Kidney (tissue), 14 donors: Measurements from ENCODE around the gene RBMS1. TPM values are rescaled to one million over a fixed set of nuclear protein-coding genes. Genes with fewer than 3 reads are reported as not detected.

Source experiments
- DNase-seq, 5 donors: peaks; one replicate each; pipeline ENCODE4 v3.0.0-alpha.2; 2013 to 2020
- FAIRE-seq: peaks from 2 replicates; lab custom pipeline; 2012; peaks lifted over from hg19 to GRCh38; lab: Jason Lieb, UNC
- H3K27ac ChIP-seq, 2 donors: one replicate each; pipeline ENCODE4 v1.7.0; 2013; ENCODE audit warnings: low read depth in 2 of 2, low read length in 2 of 2, inconsistent platforms in 1 of 2
- H3K27me3 ChIP-seq: one replicate; pipeline ENCODE4 v1.7.1; 2013; ENCODE audit warnings: low read length, inconsistent platforms; ENCODE audit not compliant: control insufficient read depth, insufficient read depth
- H3K36me3 ChIP-seq, 3 donors: one replicate each; pipeline versions ENCODE4 v1.7.0 to v1.7.1; 2013; ENCODE audit warnings: low read length in 3 of 3, control low read depth in 1 of 3, inconsistent platforms in 1 of 3; ENCODE audit not compliant: insufficient read depth in 3 of 3, control insufficient read depth in 2 of 3
- H3K4me1 ChIP-seq, 3 donors: one replicate each; pipeline versions ENCODE4 v1.7.0 to v1.7.1; 2013; ENCODE audit warnings: low read length in 3 of 3, inconsistent platforms in 1 of 3, low read depth in 1 of 3; ENCODE audit not compliant: control insufficient read depth in 2 of 3, insufficient read depth in 2 of 3
- H3K4me3 ChIP-seq, 3 donors: one replicate each; pipeline versions ENCODE4 v1.7.0 to v1.8.1; 2013; ENCODE audit warnings: low read length in 3 of 3, control low read depth in 1 of 3, inconsistent platforms in 1 of 3
- H3K9ac ChIP-seq, 3 donors: one replicate each; pipeline versions ENCODE4 v1.7.0 to v1.7.1; 2013; ENCODE audit warnings: low read length in 3 of 3, control low read depth in 1 of 3, inconsistent platforms in 1 of 3
- H3K9me3 ChIP-seq, 3 donors: one replicate each; pipeline versions ENCODE4 v1.7.0 to v1.7.1; 2013; ENCODE audit warnings: low read length in 3 of 3, control low read depth in 1 of 3, inconsistent platforms in 1 of 3; ENCODE audit not compliant: control insufficient read depth in 2 of 3, insufficient read depth in 1 of 3
- CTCF ChIP-seq: IDR thresholded peaks from 3 replicates; pipeline ENCODE4 v1.5.1; 2012; ENCODE audit warnings: mild to moderate bottlenecking, moderate library complexity, borderline replicate concordance; ENCODE audit not compliant: insufficient read depth; ENCODE audit errors: extremely low read depth
- intact Hi-C: fragments of 100-400 bp; cut with DNase I; formaldehyde crosslinking; loops from one replicate; pipeline ENCODE4 v1.11.1; 2022
- polyA plus RNA-seq: library from polyadenylated mRNA; stranded (reverse); fragments of 350-450 nt; fragmentation: Illumina TruSeq; extraction: RNeasy Lipid Tissue Mini Kit (QIAGEN cat#74804); gene quantifications from one replicate; pipeline ENCODE4 v1.2.3, GENCODE V29; 2014; ENCODE audit warnings: low read depth, low replicate concordance; ENCODE audit not compliant: insufficient read depth
- total RNA-seq: library from RNA; stranded (reverse); fragmentation: NEBNext Ultra II Directional; extraction: Animal tissue kit (Norgen Biotek cat#: 25700); gene quantifications from one replicate; pipeline ENCODE4 v1.2.1, GENCODE V29; 2021
- donor health status: control.
- donor health status: control.
- donor health status: control.
- donor health status: control.
- donor health status: control.
- donor health status: DM: yes; HTN: yes; CAD: no.
- donor health status: Normal renal cell carcinoma (clear cell type).

The RBMS1 gene
- total and polyA plus RNA-seq, 2 donors from 2014 or later = 25.6 to 94.8 TPM

GRCh38 chr2:160317181-160318099, 176.2 kb downstream of the RBMS1 start:
- TF ChIP-seq CTCF = no peak
- intact Hi-C loops = no loop called here
- no peak overlapping the region for H3K27ac ChIP-seq

DNA sequence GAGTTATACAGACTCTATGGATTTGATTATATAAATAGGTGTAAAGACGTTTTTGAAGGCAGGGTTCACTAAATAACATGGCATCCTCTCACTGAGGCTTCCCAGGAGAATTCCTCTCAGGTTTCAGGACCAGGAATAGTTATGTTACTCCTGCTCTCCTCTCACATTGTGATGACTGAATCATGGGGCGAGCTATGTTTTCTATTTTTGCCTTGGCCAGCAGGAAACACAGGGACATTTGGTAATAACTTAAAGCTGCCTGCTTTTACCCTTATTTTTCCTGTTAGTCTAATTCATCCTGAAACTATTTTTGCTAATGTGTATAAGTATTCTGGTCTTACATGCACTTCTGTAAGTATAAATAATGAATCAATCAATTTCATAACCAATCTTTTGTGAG, 178.3 kb downstream of the RBMS1 start:
- Histone ChIP-seq H3K27me3 (no peaks in the 10 kb centered on the region), H3K36me3 (peaks cover 0 to 4% (median 0%) of the 10 kb centered on the region in 3 donors), H3K4me3 (no peak overlapping the region), H3K9ac (no peak overlapping the region), H3K27ac (no peak overlapping the region), H3K4me1 (peaks cover 0 to 6% (median 0%) of the 10 kb centered on the region in 3 donors), H3K9me3 (no peaks in the 10 kb centered on the region)
- TF ChIP-seq CTCF = no peak
- DNase-seq = no peak
- intact Hi-C loops = no loop called here
- no peak for FAIRE-seq

More at GRCh38 chr2:160317181-160318099, 176.2 kb downstream of the RBMS1 start:
- H3K36me3 ChIP-seq = no peaks in the 10 kb centered on the region
- no peak overlapping the region for H3K4me3 ChIP-seq
- FAIRE-seq (no peak), DNase-seq (no peak)
- no peaks in the 10 kb centered on the region for H3K27me3 ChIP-seq
- H3K9me3 ChIP-seq = no peaks in the 10 kb centered on the region
- H3K9ac ChIP-seq = no peak overlapping the region
- H3K4me1 ChIP-seq = peaks cover 0 to 6% (median 2%) of the 10 kb centered on the region in 3 donors

DNA sequence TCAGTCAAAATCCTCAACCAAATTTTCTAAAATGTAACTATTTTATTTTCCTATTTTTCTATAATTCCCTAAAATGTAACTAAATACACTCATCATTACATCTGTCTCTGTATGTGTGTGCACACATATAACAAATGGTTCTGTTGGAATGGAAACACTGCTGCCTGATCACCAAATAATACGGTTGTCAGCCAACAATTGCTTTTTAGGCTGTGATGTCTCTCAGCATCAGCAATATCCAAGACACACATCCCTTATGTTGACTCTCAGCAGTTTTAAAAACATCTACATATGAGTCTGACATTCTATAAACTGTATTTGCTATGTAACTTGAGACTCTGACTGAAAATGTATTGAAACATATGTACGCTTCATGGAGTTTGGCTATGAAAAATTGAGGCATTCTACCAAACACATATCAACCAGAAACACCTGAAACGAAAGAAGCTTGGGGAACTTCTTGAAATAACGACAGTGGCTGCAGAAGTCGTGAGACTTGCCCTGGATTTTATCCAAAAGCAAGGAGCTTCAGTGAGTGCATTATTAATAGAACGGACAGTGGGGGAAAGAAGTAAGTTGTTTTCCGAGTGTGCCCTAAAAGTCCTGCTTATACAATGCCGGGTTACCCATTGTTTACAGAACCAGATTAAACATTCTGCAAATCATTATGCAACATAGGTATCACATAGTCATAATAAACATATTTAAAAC, 183.3 kb downstream of the RBMS1 start:
- Histone ChIP-seq H3K9me3 (no peaks in the 10 kb centered on the region), H3K27ac (no peak overlapping the region), H3K36me3 (peaks cover 0 to 11% (median 0%) of the 10 kb centered on the region in 3 donors), H3K27me3 (no peaks in the 10 kb centered on the region), H3K4me1 (no peaks in the 10 kb centered on the region), H3K4me3 (no peak overlapping the region), H3K9ac (no peak overlapping the region)
- FAIRE-seq = no peak
- DNase-seq = no peak
- intact Hi-C loops = no loop called here
- TF ChIP-seq CTCF = no peak
